Gastrocnemius medialis (tissue), 4 donors: Measurements from ENCODE around the gene BFAR.
"Not testable (repeated sequence)": the region's sequence is repeated elsewhere in the genome, so short reads cannot be mapped to it uniquely, and the experiment has no call there.

Experiments used
- POLR2A ChIP-seq, 2 donors: fragments of 450-650 bp; IDR thresholded peaks; one replicate each; pipeline ENCODE4 v1.6.1; 2017; ENCODE audit warnings: antibody characterized with exemption in 2 of 2, mild to moderate bottlenecking in 2 of 2, moderate library complexity in 2 of 2
- TF ChIP-seq, protein P1 (sequence below), 5 experiments: fragments of 450-650 bp in 3 of 5; fragments of 200-600 bp in 2 of 5; sonication (generic) in 2 of 5; IDR thresholded peaks in 4 of 5; conservative IDR thresholded peaks in 1 of 5; 1 replicate in 4 of 5; 2 replicates in 1 of 5; pipeline ENCODE4 v1.5.1; 2016 to 2019; ENCODE audit warnings: antibody characterized with exemption in 5 of 5, mild to moderate bottlenecking in 3 of 5, moderate library complexity in 3 of 5

DNA sequence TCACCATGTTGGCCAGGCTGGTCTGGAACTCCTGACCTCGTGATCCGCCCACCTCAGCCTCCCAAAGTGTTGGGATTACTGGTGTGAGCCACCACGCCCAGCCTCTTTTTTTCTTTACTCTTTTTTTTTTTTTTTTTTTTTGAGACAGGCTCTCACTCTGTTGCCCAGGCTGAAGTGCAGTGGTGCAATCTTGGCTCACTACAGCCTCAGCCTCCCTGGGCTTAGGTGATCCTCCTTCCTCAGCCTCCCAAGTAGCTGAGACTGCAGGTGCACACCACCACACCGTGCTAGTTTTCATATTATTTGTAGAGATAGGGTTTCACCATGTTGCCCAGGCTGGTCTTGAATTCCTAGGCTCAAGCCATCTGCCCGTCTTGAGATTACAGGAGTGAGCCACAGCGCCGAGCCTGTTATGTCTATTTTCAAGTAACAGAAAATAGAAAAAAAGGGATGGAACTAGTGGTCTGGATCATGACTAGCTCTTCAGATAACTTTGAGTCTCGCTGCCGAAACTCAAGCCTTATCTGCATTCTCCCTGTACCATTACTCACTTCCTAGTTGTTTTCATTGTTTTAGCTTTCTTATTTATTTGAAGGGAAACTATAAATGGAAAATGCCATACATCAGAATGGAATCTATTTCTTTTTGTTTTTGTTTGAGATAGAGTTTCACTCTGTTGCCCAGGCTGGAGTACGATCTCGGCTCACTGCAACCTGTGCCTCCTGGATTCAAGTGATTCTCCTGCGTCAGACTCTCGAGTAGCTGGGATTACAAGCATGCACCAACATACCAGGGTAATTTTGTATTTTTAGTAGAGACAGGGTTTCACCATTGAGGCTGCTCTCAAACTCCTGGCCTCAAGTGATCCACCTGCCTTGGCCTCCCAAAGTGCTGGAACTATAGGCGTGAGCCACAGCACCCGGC lies 53.4 kb downstream of the BFAR start:
- TF ChIP-seq, protein P1, sequence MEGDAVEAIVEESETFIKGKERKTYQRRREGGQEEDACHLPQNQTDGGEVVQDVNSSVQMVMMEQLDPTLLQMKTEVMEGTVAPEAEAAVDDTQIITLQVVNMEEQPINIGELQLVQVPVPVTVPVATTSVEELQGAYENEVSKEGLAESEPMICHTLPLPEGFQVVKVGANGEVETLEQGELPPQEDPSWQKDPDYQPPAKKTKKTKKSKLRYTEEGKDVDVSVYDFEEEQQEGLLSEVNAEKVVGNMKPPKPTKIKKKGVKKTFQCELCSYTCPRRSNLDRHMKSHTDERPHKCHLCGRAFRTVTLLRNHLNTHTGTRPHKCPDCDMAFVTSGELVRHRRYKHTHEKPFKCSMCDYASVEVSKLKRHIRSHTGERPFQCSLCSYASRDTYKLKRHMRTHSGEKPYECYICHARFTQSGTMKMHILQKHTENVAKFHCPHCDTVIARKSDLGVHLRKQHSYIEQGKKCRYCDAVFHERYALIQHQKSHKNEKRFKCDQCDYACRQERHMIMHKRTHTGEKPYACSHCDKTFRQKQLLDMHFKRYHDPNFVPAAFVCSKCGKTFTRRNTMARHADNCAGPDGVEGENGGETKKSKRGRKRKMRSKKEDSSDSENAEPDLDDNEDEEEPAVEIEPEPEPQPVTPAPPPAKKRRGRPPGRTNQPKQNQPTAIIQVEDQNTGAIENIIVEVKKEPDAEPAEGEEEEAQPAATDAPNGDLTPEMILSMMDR (IDR thresholded peaks at IDR 0.05 in 4 of 5, conservative IDR thresholded peaks at IDR 0.05 in 1 of 5): not testable (repeated sequence)
- not testable (repeated sequence) for TF ChIP-seq POLR2A (IDR thresholded peaks at IDR 0.05)
